HUES64 (cell line): ENCODE results near the gene ITGA8.

Source experiments
- H3K27ac ChIP-seq: 2 replicates; pipeline ENCODE4 v1.7.0; 2013; ENCODE audit warnings: low read depth, low read length, inconsistent platforms
- H3K27me3 ChIP-seq: 2 replicates; pipeline ENCODE4 v1.6.1; 2013; ENCODE audit warnings: mild to moderate bottlenecking, low read length; ENCODE audit not compliant: insufficient read depth
- H3K36me3 ChIP-seq: 2 replicates; pipeline ENCODE4 v1.6.1; 2013; ENCODE audit warnings: mild to moderate bottlenecking, low read length; ENCODE audit not compliant: insufficient read depth
- H3K4me1 ChIP-seq: 2 replicates; pipeline ENCODE4 v1.6.1; 2013; ENCODE audit warnings: mild to moderate bottlenecking, low read length, moderate library complexity; ENCODE audit not compliant: insufficient read depth
- H3K4me3 ChIP-seq: 2 replicates; pipeline ENCODE4 v1.5.1; 2013; ENCODE audit warnings: mild to moderate bottlenecking, low read length, moderate library complexity
- H3K9ac ChIP-seq: 2 replicates; pipeline ENCODE4 v1.6.1; 2013; ENCODE audit warnings: mild to moderate bottlenecking, low read depth, low read length
- H3K9me3 ChIP-seq: 2 replicates; pipeline ENCODE4 v1.6.1; 2013; ENCODE audit warnings: low read depth, low read length; ENCODE audit not compliant: insufficient read depth
- whole genome bisulfite sequencing: fragments of 150-250, 120-280 bp; methylation state at CpG from one replicate; pipeline ENCODE4 v1.1.7; 2013; ENCODE audit warnings: missing lambda C conversion rate; 5-methylcytosine and 5-hydroxymethylcytosine counted together

ITGA8 gene

GRCh38 chr10:15730341-15730740, 10.6 kb upstream of the ITGA8 start:
- no peak overlapping the region for H3K9ac ChIP-seq
- H3K27ac ChIP-seq: no peak overlapping the region
- no peaks in the 10 kb centered on the region for H3K36me3 ChIP-seq
- H3K4me3 ChIP-seq: no peak overlapping the region
- H3K4me1 ChIP-seq: peaks cover 3% of the 10 kb centered on the region; the same call in 1 of the 2 replicates
- no peaks in the 10 kb centered on the region for H3K27me3 ChIP-seq
- H3K9me3 ChIP-seq: peaks cover 2% of the 10 kb centered on the region; the same call in 1 of the 2 replicates
- WGBS: 96% methylated on average over 1 of the region's 2 CpGs

- H3K9me3 ChIP-seq: peaks cover 2% of the 10 kb centered on the region; the same call in 1 of the 2 replicates
- peaks cover 3% of the 10 kb centered on the region; the same call in 1 of the 2 replicates for H3K4me1 ChIP-seq
- WGBS: 94% methylated on average over 7 of the region's 7 CpGs
- no peaks in the 10 kb centered on the region for H3K27me3 ChIP-seq
- H3K4me3 ChIP-seq: no peak overlapping the region
- no peak overlapping the region for H3K27ac ChIP-seq
- H3K36me3 ChIP-seq: no peaks in the 10 kb centered on the region
- no peak overlapping the region for H3K9ac ChIP-seq
Measured at GRCh38 chr10:15729890-15730289, 10.2 kb upstream of the ITGA8 start.

GRCh38 chr10:15726042-15726441, 6.3 kb upstream of the ITGA8 start:
- no peaks in the 10 kb centered on the region for H3K9me3 ChIP-seq
- no peaks in the 10 kb centered on the region for H3K36me3 ChIP-seq
- no peak overlapping the region for H3K27ac ChIP-seq
- peaks cover 3% of the 10 kb centered on the region; the same call in 1 of the 2 replicates for H3K4me1 ChIP-seq
- WGBS: no CpG with 5 or more reads among the region's 1 CpG
- no peak overlapping the region for H3K4me3 ChIP-seq
- no peaks in the 10 kb centered on the region for H3K27me3 ChIP-seq
- no peak overlapping the region for H3K9ac ChIP-seq

- H3K4me3 ChIP-seq: no peak overlapping the region
- H3K27me3 ChIP-seq: peaks cover 3% of the 10 kb centered on the region
- no peaks in the 10 kb centered on the region for H3K9me3 ChIP-seq
- no peak overlapping the region for H3K27ac ChIP-seq
- no peaks in the 10 kb centered on the region for H3K36me3 ChIP-seq
- H3K9ac ChIP-seq: no peak overlapping the region
- WGBS: 44% methylated on average over 2 of the region's 2 CpGs
- H3K4me1 ChIP-seq: peaks cover 3% of the 10 kb centered on the region; the same call in 1 of the 2 replicates
Measured at GRCh38 chr10:15725603-15726002, 5.9 kb upstream of the ITGA8 start.

GRCh38 chr10:15724683-15725082, 5.0 kb upstream of the ITGA8 start:
- H3K4me3 ChIP-seq: no peak overlapping the region
- no peaks in the 10 kb centered on the region for H3K36me3 ChIP-seq
- 83% methylated on average over 1 of the region's 2 CpGs for WGBS
- H3K27ac ChIP-seq: no peak overlapping the region
- H3K27me3 ChIP-seq: peaks cover 12% of the 10 kb centered on the region
- H3K9ac ChIP-seq: no peak overlapping the region
- no peaks in the 10 kb centered on the region for H3K9me3 ChIP-seq
- H3K4me1 ChIP-seq: peaks cover 3% of the 10 kb centered on the region; the same call in 1 of the 2 replicates

GRCh38 chr10:15723803-15724202, 4.1 kb upstream of the ITGA8 start:
- no peak overlapping the region for H3K27ac ChIP-seq
- H3K9ac ChIP-seq: no peak overlapping the region
- H3K9me3 ChIP-seq: no peaks in the 10 kb centered on the region
- 95% methylated on average over 4 of the region's 4 CpGs for WGBS
- H3K4me3 ChIP-seq: no peak overlapping the region
- H3K4me1 ChIP-seq: peaks cover 3% of the 10 kb centered on the region; the same call in 1 of the 2 replicates
- H3K27me3 ChIP-seq: peaks cover 21% of the 10 kb centered on the region
- H3K36me3 ChIP-seq: no peaks in the 10 kb centered on the region

- Histone ChIP-seq H3K36me3 (no peaks in the 10 kb centered on the region), H3K27ac (no peak overlapping the region), H3K27me3 (peaks cover 41% of the 10 kb centered on the region), H3K4me3 (no peak overlapping the region), H3K9me3 (no peaks in the 10 kb centered on the region), H3K9ac (no peak overlapping the region), H3K4me1 (peaks cover 3% of the 10 kb centered on the region; the same call in 1 of the 2 replicates)
- 95% methylated on average over 11 of the region's 13 CpGs for WGBS
Measured at GRCh38 chr10:15720635-15721287, 1.0 kb upstream of the ITGA8 start.

GRCh38 chr10:15719049-15719898, 448 bp downstream of the ITGA8 start:
- Histone ChIP-seq H3K4me3 (peak overlapping the region; percentile 53), H3K27ac (no peak overlapping the region), H3K27me3 (peaks cover 41% of the 10 kb centered on the region), H3K9me3 (no peaks in the 10 kb centered on the region), H3K36me3 (no peaks in the 10 kb centered on the region), H3K4me1 (no peaks in the 10 kb centered on the region), H3K9ac (no peak overlapping the region)
- 1% methylated on average over 67 of the region's 67 CpGs for WGBS

GRCh38 chr10:15718694-15719048, 1.1 kb downstream of the ITGA8 start:
- peak overlapping the region; percentile 53 for H3K4me3 ChIP-seq
- H3K27me3 ChIP-seq: peaks cover 41% of the 10 kb centered on the region
- no peaks in the 10 kb centered on the region for H3K9me3 ChIP-seq
- H3K36me3 ChIP-seq: no peaks in the 10 kb centered on the region
- H3K4me1 ChIP-seq: no peaks in the 10 kb centered on the region
- no peak overlapping the region for H3K9ac ChIP-seq
- WGBS: 37% methylated on average over 17 of the region's 17 CpGs
- no peak overlapping the region for H3K27ac ChIP-seq

- Histone ChIP-seq H3K27me3 (peaks cover 38% of the 10 kb centered on the region), H3K36me3 (no peaks in the 10 kb centered on the region), H3K4me1 (no peaks in the 10 kb centered on the region), H3K27ac (no peak overlapping the region), H3K4me3 (no peak overlapping the region), H3K9me3 (no peaks in the 10 kb centered on the region), H3K9ac (no peak overlapping the region)
- WGBS: 57% methylated on average over 5 of the region's 5 CpGs
Measured at GRCh38 chr10:15715619-15716227, 4.0 kb downstream of the ITGA8 start.

- no peaks in the 10 kb centered on the region for H3K4me1 ChIP-seq
- H3K36me3 ChIP-seq: no peaks in the 10 kb centered on the region
- H3K9me3 ChIP-seq: no peaks in the 10 kb centered on the region
- no peak overlapping the region for H3K9ac ChIP-seq
- 91% methylated on average over 5 of the region's 5 CpGs for WGBS
- peaks cover 30% of the 10 kb centered on the region for H3K27me3 ChIP-seq
- H3K4me3 ChIP-seq: no peak overlapping the region
- H3K27ac ChIP-seq: no peak overlapping the region
Measured at GRCh38 chr10:15714847-15715246, 4.9 kb downstream of the ITGA8 start.
